Renal cortex interstitium (tissue), 11 donors: ENCODE results near the gene PPP2R2C. TPM values are rescaled to one million over a fixed set of nuclear protein-coding genes. Genes with fewer than 3 reads are reported as not detected.

Source experiments
- DNase-seq, 11 donors: peaks; one replicate each; pipeline ENCODE4 v3.0.0-alpha.2; 2013; ENCODE audit warnings: low read depth in 9 of 11, low spot score in 4 of 11; ENCODE audit errors: extremely low read depth in 1 of 11
- polyA plus RNA-seq, 3 donors: library from polyadenylated mRNA; unstranded; fragments of 120-200 nt; gene quantifications; one replicate each; pipeline ENCODE4 v1.2.1, GENCODE V29; 2013; ENCODE audit not compliant: insufficient read length in 3 of 3

Gene PPP2R2C
- polyA plus RNA-seq, 3 donors: 0.17 to 0.65 (median 0.35) TPM

DNA sequence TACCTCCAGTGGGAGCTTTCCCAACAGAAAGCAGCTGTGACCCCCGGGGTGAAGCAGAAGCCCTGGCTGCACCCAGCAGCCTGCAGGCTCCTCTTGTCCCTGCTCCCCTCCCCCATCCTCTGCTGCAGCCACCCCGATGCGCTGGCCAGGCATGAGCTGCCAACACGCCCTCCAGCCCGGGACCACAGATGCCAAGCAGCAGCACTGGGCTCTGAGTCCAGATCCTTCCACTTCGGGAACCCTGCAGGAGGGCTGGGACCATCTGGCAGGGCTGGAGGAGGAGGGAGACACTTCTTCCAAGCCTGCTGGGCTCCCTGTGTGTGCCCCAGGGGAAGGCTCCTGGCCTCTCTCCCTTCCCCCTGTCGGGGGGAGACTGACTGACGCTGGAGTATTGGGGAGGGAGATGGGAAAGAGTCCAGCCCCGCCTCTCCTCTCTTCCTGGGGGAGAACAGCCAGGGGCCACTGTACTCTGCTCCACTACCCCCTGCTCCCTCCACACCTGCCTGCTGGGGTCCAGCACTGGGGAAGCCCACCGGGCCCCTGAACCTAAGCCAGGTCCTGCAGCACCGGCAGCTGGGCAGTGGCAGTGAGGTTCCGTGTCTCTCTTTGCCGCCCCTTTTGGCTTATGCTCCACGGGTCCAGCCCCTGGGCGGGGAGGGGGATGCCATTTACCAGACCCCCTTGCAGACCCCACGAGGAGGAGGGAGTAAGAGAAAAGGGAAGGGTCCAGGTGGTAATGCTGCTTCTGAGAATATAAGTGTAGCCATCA, 55.7 kb downstream of the PPP2R2C start:
- DNase-seq: no peak

DNA sequence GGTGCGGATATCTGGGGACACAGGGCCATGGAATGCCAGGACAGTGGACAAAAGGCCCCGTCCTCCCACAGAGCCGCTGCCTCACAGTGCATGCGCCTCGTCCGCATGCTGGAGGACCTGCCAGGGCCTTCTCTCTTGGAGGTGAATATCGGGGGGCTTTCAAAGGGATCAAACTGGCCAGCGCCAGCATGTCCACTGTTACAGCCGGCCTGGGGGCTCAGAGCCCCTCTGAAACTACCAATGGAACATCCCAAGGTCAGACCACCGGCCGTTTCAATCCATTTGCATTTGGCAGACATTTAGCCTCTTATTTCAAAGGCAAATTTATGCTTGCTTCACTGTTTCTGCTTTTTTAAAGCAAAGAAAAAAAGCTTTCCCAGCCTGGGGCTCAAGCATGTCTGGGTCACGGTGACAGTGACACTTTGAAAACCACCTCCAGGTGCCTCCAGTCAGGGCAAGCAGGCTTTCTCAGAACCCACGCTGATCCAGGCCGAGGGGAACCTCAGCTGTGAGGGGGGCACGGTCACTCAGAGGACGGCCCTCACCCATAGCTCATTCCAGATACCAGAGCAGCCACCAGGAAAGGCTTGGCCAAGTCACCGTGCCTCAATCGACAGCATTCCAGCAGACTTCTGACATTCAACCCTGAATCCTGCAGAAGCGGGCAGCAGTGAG, 57.2 kb downstream of the PPP2R2C start:
- no peak for DNase-seq

DNA sequence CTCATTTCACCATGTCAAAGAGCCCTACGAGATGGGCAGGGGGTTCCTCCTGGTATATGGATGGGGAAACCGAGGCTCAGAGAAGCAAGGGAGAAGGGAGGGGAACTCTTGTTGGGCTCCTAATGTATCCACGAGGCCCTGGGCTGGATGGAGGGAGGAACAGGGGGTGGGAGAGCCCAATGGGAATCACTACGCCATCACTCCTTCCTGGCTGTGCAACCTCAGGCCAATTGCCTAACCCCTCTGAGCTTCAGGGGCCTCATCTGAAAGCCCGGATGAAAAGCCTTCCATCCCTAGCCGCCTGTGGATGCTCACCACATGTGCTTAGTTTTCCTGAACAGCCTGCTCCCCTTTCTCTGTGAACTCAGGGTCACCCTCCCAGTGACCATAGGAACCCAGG, 57.8 kb downstream of the PPP2R2C start:
- DNase-seq: no peak

DNA sequence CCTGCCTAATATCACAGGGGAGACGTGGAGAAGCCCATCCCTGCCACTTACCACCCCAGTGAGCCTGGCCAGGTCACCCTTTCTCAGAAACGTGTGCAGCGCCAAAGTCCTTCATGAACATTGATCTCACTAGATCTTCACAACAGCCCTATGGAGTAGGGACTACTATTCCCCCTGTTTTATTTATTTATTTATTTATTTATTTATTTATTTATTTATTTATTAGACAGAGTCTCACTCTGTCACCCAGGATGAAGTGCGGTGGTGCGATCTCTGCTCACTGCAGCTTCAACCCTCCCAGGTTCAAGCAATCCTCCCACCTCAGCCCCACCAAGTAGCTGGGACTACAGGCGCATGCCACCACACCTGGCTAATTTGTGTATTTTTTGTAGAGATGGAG, 61.8 kb downstream of the PPP2R2C start:
- no peak for DNase-seq

DNA sequence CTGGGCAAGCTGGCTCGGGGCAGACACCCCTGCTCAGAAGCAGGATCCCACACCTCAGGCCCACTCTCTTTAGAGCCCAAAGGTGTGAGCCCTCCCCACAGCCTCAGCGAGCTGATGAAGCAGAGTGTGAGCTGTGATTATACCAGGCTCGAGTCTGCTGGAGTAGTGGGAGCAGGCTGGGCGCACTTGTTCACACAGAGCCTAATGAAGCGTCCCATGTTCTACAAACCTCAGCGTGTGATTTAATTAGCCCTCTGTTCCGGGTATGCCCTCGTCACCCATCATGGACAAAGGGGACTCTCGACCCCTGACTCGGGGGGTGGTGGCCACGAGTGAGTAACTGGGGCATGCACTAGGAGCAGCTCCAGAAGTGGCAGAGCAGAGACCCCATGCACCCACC, 62.3 kb downstream of the PPP2R2C start:
- DNase-seq: no peak

DNA sequence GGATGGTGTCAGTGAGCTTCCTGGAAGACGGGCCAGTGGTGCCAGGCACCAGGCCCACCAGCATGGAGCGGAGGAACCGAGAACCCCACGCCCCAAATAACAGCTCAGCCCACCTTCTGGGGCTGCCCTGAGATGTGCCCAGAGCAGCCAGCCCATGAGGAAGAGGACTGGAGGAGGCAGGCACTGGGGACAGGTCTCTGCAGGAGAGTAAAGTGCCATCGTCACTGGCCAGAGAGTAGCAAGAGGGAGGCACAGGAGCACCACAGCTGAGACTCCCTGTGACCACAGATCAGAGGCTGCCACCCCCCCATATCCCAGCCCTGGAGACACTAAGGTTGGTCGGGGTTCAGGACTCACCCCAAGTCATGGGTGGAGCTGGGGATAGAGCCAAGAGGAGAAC, 63.0 kb downstream of the PPP2R2C start:
- no peak for DNase-seq

DNA sequence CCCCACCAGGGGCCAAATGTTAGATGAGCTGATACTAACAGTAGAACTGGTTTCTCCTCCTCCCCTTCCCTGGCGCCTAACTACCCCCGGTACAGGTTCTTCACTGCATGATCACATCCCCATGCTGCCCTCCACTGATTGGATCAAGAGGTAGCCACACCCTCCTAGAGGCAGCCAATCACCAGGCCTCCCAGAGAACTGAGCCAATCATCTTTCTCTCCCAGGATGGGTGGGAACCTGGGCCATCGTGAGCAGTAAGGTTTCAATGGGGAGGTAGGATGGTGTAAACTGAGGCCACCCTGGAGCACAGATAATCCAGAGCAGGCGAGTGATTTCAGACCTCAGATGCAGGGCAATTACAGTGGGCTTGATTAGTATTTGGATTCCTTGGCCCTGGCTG, 64.2 kb downstream of the PPP2R2C start:
- DNase-seq: no peak

DNA sequence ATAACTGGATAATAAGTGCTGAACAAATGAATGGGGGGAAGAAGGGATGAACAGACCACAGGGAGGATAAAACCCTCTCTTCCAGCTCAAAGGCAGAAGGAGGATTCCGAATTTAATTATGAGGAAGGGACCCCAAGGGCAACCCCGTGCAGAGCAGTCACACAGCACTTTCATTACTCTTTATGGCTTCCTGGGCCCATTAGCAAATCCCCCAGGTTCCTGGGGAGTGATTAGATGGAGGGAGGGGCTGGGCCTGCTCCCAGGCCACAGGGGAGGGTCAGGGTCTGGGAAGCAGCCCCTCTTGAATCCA, 67.1 kb downstream of the PPP2R2C start:
- DNase-seq: no peak

DNA sequence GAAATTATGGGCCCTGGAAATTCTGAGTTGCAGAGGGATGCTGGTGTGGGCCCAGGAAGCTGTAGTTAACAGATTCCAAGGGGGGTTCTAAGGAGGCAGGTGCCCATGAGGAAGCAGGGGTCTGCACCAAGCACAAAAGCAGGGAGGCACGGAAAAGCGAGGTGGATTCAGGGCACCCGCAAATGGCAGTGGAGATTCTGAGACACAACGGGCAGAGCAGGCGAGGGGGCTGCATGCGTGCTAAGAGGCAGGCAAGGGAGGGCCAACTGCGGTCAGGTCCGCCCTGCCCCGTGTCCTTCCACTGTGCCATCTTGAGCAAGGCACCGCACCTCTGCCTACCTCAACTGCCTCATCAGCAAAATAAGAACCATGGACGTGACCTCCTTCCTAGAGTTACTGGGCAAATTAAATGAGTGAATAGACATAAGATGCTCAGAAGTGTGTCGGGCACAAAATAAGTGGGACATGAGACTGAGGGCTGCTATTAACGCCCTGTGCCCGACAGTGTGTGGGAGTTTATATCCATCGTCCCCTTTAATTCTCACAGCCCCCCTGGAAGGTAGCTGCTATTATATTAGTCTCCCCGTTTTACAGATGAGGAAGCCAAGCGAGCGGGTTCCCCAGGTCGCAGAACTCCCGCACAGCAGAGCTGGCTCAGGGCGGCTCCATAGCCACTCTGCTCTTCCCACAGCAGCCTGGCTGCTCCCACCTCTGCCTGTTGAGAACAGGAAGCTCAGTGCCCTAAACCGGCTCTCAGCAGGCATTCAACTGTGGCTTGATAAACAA, 67.6 kb downstream of the PPP2R2C start:
- no peak for DNase-seq

DNA sequence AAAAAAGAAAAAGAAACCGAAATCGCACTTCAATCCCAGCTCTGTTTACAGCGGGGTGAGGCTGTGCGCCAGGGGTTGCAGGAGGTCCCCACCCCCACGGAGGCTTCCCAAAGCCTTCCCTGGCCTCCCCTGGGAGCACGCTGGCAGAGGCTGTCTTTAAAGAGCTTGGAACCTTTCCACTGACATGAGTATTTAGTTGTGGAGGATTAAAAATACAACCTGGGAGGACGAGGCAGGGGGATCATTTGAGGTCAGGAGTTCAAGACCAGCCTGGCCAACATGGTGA, 69.1 kb downstream of the PPP2R2C start:
- DNase-seq: no peak

DNA sequence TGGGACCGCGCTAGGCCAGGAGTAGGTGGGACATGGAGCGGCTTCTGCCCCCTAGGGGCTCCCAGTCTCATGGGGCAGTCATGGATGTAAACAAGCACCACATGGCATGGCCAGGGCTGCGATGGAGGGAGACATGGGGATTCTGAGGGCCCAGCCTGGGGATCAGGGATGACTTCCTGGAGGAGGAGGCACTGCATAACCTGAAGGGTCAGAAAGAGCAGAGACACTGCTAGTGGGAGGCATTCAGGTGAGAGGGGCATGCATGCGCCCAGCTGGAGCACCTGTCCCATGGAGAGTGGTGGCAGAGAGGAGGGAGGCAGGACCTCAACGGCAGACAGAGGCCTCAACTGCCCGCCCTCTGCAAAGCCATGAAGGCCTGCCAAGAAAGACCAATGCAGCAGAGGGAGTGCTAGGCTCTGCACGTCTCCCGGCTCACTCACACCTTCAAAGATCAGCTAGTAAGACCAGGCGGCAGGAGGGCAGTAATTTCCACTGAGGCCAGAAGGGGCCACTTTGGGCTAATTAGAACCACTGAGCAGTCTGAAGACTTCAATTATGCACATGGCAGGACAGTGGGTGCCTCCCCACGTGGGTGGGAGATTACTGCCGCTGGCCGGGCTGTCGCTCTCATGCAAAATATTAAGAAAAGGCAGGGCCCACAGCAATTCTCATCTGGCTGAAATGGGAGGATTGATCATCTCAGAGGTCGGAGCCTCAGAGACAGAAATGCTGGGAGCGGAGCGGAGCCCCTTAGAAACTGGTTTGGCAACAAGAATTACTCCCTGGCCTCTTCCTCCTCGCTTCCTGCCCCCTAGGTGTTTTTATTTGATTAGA, 69.6 kb downstream of the PPP2R2C start:
- no peak for DNase-seq

DNA sequence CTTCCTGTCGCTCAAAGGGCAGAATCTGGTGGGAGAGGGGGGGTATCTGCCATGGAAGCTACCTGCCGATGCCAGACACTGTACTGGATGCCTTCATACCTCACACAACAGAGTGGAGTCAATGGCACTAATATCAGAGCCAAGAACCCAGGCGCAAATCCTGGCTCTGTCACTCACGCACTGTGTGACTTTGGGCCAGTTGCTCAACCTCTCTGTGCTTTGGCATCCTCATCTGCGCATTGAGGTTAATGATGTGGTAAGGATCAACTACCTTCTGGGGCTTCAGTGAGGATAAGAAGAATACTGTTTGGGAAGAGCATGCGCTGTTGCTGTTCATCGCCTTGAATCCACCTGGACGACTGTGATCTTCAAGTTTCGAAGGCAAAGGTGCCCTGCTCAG, 70.6 kb downstream of the PPP2R2C start:
- DNase-seq: no peak

DNA sequence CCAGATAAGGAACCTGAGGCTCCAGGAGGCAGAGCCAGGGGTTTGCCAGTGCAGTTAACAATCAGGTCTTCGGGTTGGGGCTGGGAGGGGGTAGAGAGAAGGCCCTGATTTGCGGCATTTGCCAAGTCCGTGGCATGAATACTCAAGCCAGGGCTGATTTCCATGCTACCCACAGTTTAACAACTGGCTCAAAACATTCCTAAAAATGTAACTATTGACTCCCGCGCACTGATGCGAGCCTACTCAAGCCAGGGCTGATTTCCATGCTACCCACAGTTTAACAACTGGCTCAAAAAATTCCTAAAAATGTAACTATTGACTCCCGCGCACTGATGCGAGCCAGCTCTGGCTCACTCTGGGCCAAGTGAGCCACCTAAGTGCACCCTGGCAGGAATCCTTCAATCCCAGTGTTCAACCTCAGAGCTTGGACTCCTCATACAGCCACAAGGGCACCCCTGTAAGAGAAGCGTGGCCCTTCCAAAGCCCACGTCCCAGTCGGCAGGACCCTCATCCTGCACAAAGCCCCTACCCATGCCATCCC, 75.6 kb downstream of the PPP2R2C start:
- no peak for DNase-seq

DNA sequence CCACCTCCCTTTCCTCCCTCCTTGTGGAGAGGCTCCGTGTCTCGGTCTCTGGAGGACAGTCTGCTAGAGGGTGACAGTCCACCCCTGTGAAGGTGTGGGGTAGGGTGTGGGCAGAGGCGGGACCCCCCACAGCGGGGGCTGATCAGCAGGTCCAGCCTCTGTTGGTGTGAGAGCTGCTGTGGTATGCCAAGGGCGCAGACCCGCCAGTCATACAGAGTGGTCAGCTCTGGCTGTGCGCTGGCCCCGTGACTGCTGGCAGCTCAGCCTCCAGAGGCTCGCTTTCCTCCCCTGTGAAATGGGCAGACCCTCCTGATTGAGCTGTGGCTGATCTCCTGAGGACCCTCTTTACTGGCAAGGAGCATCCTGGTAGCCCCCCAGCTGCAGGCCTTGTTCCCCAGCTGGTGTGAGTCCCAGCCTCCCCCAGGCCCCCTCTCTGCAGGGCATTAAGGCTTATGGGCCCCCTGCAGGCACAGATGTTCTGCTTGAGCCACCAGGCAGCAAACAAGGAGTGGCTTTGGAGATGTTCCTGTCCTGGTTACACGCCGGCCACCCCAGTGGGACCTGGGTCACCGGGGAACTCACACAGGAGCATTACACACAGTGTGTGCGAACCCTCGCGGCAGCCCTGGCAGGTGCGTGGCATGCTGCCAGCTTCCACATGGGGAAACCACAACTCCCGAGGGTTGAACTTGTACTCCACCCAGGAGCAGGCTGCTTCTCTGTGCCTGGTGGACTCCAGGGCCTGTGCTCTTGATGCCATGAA, 76.8 kb downstream of the PPP2R2C start:
- no peak for DNase-seq

DNA sequence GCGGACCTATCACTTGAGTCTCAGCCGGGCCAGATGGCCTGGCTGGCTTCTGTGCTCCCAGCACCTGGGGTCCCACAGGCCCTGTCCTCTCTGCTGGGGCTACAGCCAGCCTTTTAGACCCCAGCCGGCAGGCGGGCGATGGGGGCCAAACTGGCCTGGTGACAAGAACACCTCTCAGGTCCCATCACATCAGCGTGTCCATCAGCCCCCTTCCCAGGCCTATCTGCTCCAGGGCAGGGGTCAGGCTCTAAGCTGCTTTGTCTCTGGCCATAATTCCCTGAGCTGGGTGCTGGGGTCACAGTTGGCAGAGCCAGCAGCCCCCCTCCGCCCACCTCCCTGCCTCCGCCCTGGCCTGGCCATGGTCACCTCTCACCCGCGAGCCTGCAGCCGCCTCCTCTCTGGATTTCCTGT, 77.7 kb downstream of the PPP2R2C start:
- no peak for DNase-seq

DNA sequence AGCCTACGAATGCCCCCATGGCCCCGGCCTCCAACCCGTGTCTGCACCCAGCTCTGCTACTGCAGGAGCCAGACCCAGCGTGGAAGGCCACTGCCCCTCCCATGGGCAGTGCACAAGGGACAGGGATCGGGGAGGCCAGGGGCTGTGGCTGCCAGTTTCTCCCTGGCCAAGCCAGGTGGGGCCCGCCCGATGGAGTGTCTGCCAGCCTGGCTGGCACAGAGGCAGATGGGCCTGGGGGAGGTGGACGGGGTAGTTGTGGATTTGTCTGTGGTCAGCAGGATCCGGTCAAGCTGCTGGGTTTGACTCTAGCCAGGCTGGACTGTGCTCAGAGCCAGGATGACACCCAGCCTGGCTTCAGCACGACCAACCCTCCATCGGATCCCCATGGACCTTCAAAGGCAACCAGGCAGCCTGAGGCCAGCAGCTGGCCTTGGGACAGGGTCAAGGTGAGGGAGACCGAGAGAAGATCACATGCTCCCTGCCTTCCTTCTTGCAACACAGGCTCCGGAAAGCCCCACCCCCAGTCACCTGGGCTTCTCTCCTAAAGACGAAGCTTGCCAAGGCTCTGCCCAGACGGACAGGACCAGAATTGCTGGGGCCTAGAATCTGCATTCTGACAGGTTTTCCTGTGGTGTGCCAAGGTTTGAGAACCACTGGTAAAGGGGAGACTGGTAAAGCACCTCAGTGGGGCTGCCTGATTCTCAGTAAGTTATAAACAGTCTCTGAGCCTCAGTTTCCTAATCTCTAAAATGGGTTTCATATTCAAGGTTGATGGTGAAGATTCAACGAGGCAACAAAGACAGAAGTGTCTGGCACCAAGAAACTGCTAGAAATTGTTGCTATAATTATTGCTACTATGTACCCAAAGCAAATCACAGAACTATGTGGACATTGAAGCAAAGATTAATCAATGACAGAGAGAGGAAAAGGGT, 78.6 kb downstream of the PPP2R2C start:
- no peak for DNase-seq

DNA sequence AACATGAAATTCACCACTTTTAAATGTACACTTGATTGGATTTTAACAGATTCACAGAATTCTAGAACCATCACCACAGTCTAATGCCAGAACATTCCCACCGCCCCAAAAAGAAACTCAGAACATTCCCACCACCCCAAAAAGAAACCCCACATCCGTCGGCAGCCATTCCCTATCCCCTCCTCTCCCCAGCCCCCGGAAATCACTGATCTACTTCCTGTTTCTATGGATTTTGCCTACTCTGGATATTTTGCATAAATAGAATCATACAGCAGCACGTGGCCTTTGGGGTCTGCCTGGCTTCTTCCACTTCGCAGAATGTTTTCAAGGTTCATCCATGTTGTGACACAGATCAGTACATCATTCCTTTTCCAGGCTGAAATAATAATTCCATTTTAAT, 79.3 kb downstream of the PPP2R2C start:
- no peak for DNase-seq

DNA sequence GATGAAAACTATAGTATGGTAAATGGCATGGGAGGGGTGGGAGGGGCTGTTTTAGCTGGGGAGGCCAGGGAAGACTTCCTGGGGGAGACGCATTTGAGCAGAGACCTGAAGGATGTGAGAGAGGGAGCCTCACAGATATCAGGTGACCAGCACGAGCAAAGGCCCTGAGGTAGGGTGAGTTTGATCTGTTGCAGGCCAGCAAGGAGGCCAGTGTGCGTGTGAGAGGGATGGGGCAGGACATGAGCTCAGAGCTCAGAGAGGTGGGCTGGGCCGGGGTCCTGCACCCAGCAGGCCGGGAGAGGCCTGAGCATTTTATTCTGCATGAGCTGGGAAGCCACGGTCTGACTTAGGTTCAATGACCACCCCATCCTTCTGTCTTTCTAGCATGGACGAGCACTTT, 80.0 kb downstream of the PPP2R2C start:
- no peak for DNase-seq
